NCI-H1092 treated with DMSO at 0.1 percent for 48 hours (cell line): ENCODE results near the gene C20orf204.

Experiments
- DNase-seq: peaks from one replicate; lab custom pipeline; 2025; lab: John Stamatoyannopoulos, UW

C20orf204 gene

GRCh38 chr20:64056889-64057627, 21.1 kb downstream of the C20orf204 start:
- DNase-seq, result no peak

GRCh38 chr20:64057628-64058498, 21.9 kb downstream of the C20orf204 start:
- DNase-seq, result peak; percentile 36

GRCh38 chr20:64058536-64058935, 22.6 kb downstream of the C20orf204 start:
- DNase-seq, result no peak

GRCh38 chr20:64062276-64062595, 26.3 kb downstream of the C20orf204 start:
- DNase-seq, result no peak

GRCh38 chr20:64062596-64063388, 26.8 kb downstream of the C20orf204 start, which contains the start of gene TCEA2:
Gene TCEA2, plus strand, starts transcription at chr20:64063198. Its CDS starts 115 bp downstream, at chr20:64063313.
- DNase-seq, result peak; percentile 87

GRCh38 chr20:64063389-64064144, 27.6 kb downstream of the C20orf204 start:
- DNase-seq, result no peak

GRCh38 chr20:64064145-64064698, 28.2 kb downstream of the C20orf204 start:
- DNase-seq, result no peak

GRCh38 chr20:64065062-64065973, 29.3 kb downstream of the C20orf204 start:
- no peak for DNase-seq

GRCh38 chr20:64065974-64066343, 30.0 kb downstream of the C20orf204 start:
- DNase-seq, result no peak

GRCh38 chr20:64067005-64067632, 31.1 kb downstream of the C20orf204 start:
- no peak for DNase-seq

GRCh38 chr20:64067733-64068307, 31.8 kb downstream of the C20orf204 start:
- no peak for DNase-seq

GRCh38 chr20:64068386-64069208, 32.6 kb downstream of the C20orf204 start:
- DNase-seq, result no peak

- no peak for DNase-seq
Measured at GRCh38 chr20:64069209-64069613, 33.2 kb downstream of the C20orf204 start.

- DNase-seq, result no peak
Measured at GRCh38 chr20:64069614-64070243, 33.7 kb downstream of the C20orf204 start.

- no peak for DNase-seq
Measured at GRCh38 chr20:64070244-64070993, 34.4 kb downstream of the C20orf204 start.

GRCh38 chr20:64071341-64072332, 35.7 kb downstream of the C20orf204 start:
- DNase-seq, result no peak
